ENCODE data around the gene PFKFB2. TPM values are rescaled to one million over a fixed set of nuclear protein-coding genes. Genes with fewer than 3 reads are reported as not detected.

The PFKFB2 gene
- total RNA-seq, 1 experiment from 2014 or later: 35.6 TPM

DNA sequence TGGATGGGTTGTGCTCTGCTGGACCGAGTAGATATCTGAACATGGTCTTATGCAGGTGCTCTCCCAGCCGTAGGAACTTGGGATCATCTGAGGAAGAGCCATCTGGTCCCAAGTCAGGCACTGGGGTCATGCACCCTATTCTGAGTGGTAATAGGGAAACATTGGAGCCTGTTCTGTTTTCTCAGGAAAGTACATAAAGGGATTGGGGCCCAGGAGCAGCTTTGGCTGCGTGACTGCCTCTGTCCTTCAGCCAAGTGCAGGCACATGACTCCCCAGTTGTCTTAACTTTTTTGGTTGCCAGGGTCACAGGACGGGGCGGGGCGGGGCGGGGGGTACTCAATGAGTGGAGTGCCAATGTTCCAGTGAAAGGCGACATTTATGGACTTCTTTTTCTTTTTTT is 11.5 kb downstream of the PFKFB2 start:
- DNase-seq (ENCODE audit: low read depth, low spot score) (no peak), ATAC-seq (no peak)
- in situ Hi-C loops (cut with HindIII; ENCODE audit: low pct_unique_long_range_greater_than_20kb, low sequenced_read_pairs): no loop called here
- Histone ChIP-seq H3K36me3 (ENCODE audit: control insufficient read depth, insufficient read depth, low read length) (peaks cover 3% of the 10 kb centered on the region), H3K27me3 (ENCODE audit: control insufficient read depth, insufficient read depth, low read length) (no peaks in the 10 kb centered on the region), H3K27ac (ENCODE audit: low read length) (no peak overlapping the region), H3K9me3 (ENCODE audit: control insufficient read depth, insufficient read depth, low read depth, low read length) (no peaks in the 10 kb centered on the region), H3K4me3 (ENCODE audit: low read depth in 2 of 2, low read length in 2 of 2) (no peak overlapping the region), H3K4me1 (ENCODE audit: control insufficient read depth, insufficient read depth, low read length) (no peaks in the 10 kb centered on the region)
- intact Hi-C loops (cut with micrococcal nuclease; ENCODE audit: unreplicated experiment): no loop called here
- TF ChIP-seq TCF7L2 (IDR thresholded peaks at IDR 0.05; ENCODE audit: low read depth, low read length): no peak
- TF ChIP-seq, protein P1, sequence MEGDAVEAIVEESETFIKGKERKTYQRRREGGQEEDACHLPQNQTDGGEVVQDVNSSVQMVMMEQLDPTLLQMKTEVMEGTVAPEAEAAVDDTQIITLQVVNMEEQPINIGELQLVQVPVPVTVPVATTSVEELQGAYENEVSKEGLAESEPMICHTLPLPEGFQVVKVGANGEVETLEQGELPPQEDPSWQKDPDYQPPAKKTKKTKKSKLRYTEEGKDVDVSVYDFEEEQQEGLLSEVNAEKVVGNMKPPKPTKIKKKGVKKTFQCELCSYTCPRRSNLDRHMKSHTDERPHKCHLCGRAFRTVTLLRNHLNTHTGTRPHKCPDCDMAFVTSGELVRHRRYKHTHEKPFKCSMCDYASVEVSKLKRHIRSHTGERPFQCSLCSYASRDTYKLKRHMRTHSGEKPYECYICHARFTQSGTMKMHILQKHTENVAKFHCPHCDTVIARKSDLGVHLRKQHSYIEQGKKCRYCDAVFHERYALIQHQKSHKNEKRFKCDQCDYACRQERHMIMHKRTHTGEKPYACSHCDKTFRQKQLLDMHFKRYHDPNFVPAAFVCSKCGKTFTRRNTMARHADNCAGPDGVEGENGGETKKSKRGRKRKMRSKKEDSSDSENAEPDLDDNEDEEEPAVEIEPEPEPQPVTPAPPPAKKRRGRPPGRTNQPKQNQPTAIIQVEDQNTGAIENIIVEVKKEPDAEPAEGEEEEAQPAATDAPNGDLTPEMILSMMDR (IDR thresholded peaks at IDR 0.05): no peak
- TF ChIP-seq SIN3A (IDR thresholded peaks at IDR 0.05; ENCODE audit: borderline replicate concordance, insufficient read depth, low read depth, low read length): no peak
- TF ChIP-seq POLR2AphosphoS5 (IDR thresholded peaks at IDR 0.05; ENCODE audit: low read depth, low read length): no peak
- no peak for TF ChIP-seq REST (IDR thresholded peaks at IDR 0.05; ENCODE audit: insufficient read depth in 1 of 2, low read depth in 2 of 2, low read length in 1 of 2)
- BruUV-seq (replicated peaks): no TSS peak
- ChIA-PET CTCF (no interaction called here), POLR2A (interaction anchor here (0.7 kb wide), 1 partner anchor 359 kb away, joined by 6 read pairs; no protein-coding TSS in a partner anchor)

GRCh38 chr1:207067185-207067584 is 14.1 kb downstream of the PFKFB2 start:
- Histone ChIP-seq H3K4me1 (ENCODE audit: control insufficient read depth, insufficient read depth, low read length) (no peaks in the 10 kb centered on the region), H3K27ac (ENCODE audit: low read length) (no peak overlapping the region), H3K27me3 (ENCODE audit: control insufficient read depth, insufficient read depth, low read length) (no peaks in the 10 kb centered on the region), H3K9me3 (ENCODE audit: control insufficient read depth, insufficient read depth, low read depth, low read length) (no peaks in the 10 kb centered on the region), H3K36me3 (ENCODE audit: control insufficient read depth, insufficient read depth, low read length) (peaks cover 3% of the 10 kb centered on the region; the same call in 1 of the 2 replicates), H3K4me3 (ENCODE audit: low read depth in 2 of 2, low read length in 2 of 2) (no peak overlapping the region)
- no peak for DNase-seq (ENCODE audit: low read depth, low spot score)
- TF ChIP-seq SIN3A (IDR thresholded peaks at IDR 0.05; ENCODE audit: borderline replicate concordance, insufficient read depth, low read depth, low read length) (no peak), POLR2AphosphoS5 (IDR thresholded peaks at IDR 0.05; ENCODE audit: low read depth, low read length) (no peak), TCF7L2 (IDR thresholded peaks at IDR 0.05; ENCODE audit: low read depth, low read length) (no peak), REST (IDR thresholded peaks at IDR 0.05; ENCODE audit: insufficient read depth in 1 of 2, low read depth in 2 of 2, low read length in 1 of 2) (no peak)
- TF ChIP-seq, protein P1 (IDR thresholded peaks at IDR 0.05): no peak
- ChIA-PET CTCF (no interaction called here), POLR2A (no interaction called here)
- BruUV-seq (replicated peaks): no TSS peak
- in situ Hi-C loops (cut with HindIII; ENCODE audit: low pct_unique_long_range_greater_than_20kb, low sequenced_read_pairs) (no loop called here), intact Hi-C loops (cut with micrococcal nuclease; ENCODE audit: unreplicated experiment) (no loop called here)
- ATAC-seq: no peak
